Neutrophil (primary cell): ENCODE data around the gene WNT5A.

Source experiments
- H3K27ac ChIP-seq: fragments of 200-600 bp; sonication (generic); 2 replicates; pipeline ENCODE4 v1.5.1; 2016; ENCODE audit warnings: mild to moderate bottlenecking, moderate library complexity
- H3K27me3 ChIP-seq: fragments of 200-600 bp; sonication (generic); 2 replicates; pipeline ENCODE4 v1.6.0; 2016; ENCODE audit warnings: mild to moderate bottlenecking
- H3K36me3 ChIP-seq: fragments of 200-600 bp; sonication (generic); 2 replicates; pipeline ENCODE4 v1.5.1; 2017
- H3K4me1 ChIP-seq, 2 experiments: fragments of 200-600 bp in 1 of 2; sonication (generic) in 1 of 2; 1 replicate in 1 of 2; 2 replicates in 1 of 2; pipeline versions ENCODE4 v1.5.1 to v1.6.1; 2013 to 2016; ENCODE audit warnings: low read depth in 1 of 2, low read length in 1 of 2, mild to moderate bottlenecking in 1 of 2, moderate library complexity in 1 of 2; ENCODE audit not compliant: control insufficient read depth in 1 of 2, insufficient read depth in 1 of 2
- H3K4me3 ChIP-seq, 2 experiments: fragments of 200-600 bp in 1 of 2; sonication (generic) in 1 of 2; 1 replicate in 1 of 2; 2 replicates in 1 of 2; pipeline ENCODE4 v1.5.1; 2013 to 2016; ENCODE audit warnings: low read depth in 1 of 2, low read length in 1 of 2, mild to moderate bottlenecking in 1 of 2, moderate library complexity in 1 of 2
- H3K9me3 ChIP-seq: fragments of 200-600 bp; sonication (generic); 2 replicates; pipeline ENCODE4 v1.5.1; 2016
- CTCF ChIP-seq: fragments of 200-600 bp; sonication (generic); IDR thresholded peaks from 2 replicates; pipeline ENCODE4 v1.5.1; 2016; ENCODE audit warnings: antibody characterized with exemption

The WNT5A gene

GRCh38 chr3:55442861-55443260 lies 44.2 kb downstream of the WNT5A start:
- TF ChIP-seq CTCF, result no peak
- Histone ChIP-seq H3K4me1 (no peaks in the 10 kb centered on the region), H3K27ac (no peak overlapping the region), H3K9me3 (no peaks in the 10 kb centered on the region), H3K27me3 (no peaks in the 10 kb centered on the region), H3K36me3 (no peaks in the 10 kb centered on the region), H3K4me3 (no peak overlapping the region)

GRCh38 chr3:55441499-55441898 lies 45.6 kb downstream of the WNT5A start:
- Histone ChIP-seq H3K4me1 (no peaks in the 10 kb centered on the region), H3K9me3 (no peaks in the 10 kb centered on the region), H3K27me3 (no peaks in the 10 kb centered on the region), H3K4me3 (no peak overlapping the region), H3K27ac (no peak overlapping the region), H3K36me3 (no peaks in the 10 kb centered on the region)
- TF ChIP-seq CTCF, result no peak

GRCh38 chr3:55440104-55440708 lies 46.9 kb downstream of the WNT5A start:
- H3K4me3 ChIP-seq, result no peak overlapping the region
- H3K9me3 ChIP-seq, result no peaks in the 10 kb centered on the region
- TF ChIP-seq CTCF, result no peak

GRCh38 chr3:55439657-55440056 lies 47.4 kb downstream of the WNT5A start:
- Histone ChIP-seq H3K36me3 (no peaks in the 10 kb centered on the region), H3K27ac (no peak overlapping the region), H3K9me3 (no peaks in the 10 kb centered on the region), H3K4me1 (no peaks in the 10 kb centered on the region), H3K4me3 (no peak overlapping the region), H3K27me3 (no peaks in the 10 kb centered on the region)
- no peak for TF ChIP-seq CTCF

More at GRCh38 chr3:55440104-55440708, 46.9 kb downstream of the WNT5A start:
- Histone ChIP-seq H3K27ac (no peak overlapping the region), H3K36me3 (no peaks in the 10 kb centered on the region), H3K27me3 (no peaks in the 10 kb centered on the region), H3K4me1 (no peaks in the 10 kb centered on the region)

GRCh38 chr3:55436644-55437043 lies 50.5 kb downstream of the WNT5A start:
- Histone ChIP-seq H3K27ac (no peak overlapping the region), H3K4me3 (no peak overlapping the region), H3K36me3 (no peaks in the 10 kb centered on the region), H3K4me1 (no peaks in the 10 kb centered on the region), H3K27me3 (no peaks in the 10 kb centered on the region), H3K9me3 (no peaks in the 10 kb centered on the region)
- no peak for TF ChIP-seq CTCF
